ENCODE results near the gene WSB2. TPM values are rescaled to one million over a fixed set of nuclear protein-coding genes. Genes with fewer than 3 reads are reported as not detected.
A peak's percentile ranks its signal among the peaks of the same experiment; 100 is the strongest.

WSB2 gene
- total RNA-seq, 1 donor from 2014 or later, result 89.1 TPM

GRCh38 chr12:118050972-118051910 lies 9.7 kb downstream of the WSB2 start:
- intact Hi-C loops (cut with DNase I), result no loop called here
- Histone ChIP-seq H3K9me3 (no peaks in the 10 kb centered on the region), H3K36me3 (peaks cover 49% of the 10 kb centered on the region), H3K4me1 (peaks cover 38% of the 10 kb centered on the region), H3K4me3 (no peak overlapping the region), H3K27me3 (no peaks in the 10 kb centered on the region), H3K27ac (peak overlapping the region; percentile 32)
- DNase-seq (no peak), ATAC-seq (no peak)
- no peak for TF ChIP-seq CTCF (IDR thresholded peaks at IDR 0.05)

GRCh38 chr12:118046430-118046829 lies 14.5 kb downstream of the WSB2 start:
- DNase-seq (no peak), ATAC-seq (no peak)
- no peaks in the 10 kb centered on the region for H3K27me3 ChIP-seq
- intact Hi-C loops (cut with DNase I), result no loop called here
- peaks cover 1% of the 10 kb centered on the region for H3K4me1 ChIP-seq
- no peak for TF ChIP-seq CTCF (IDR thresholded peaks at IDR 0.05)
- H3K36me3 ChIP-seq, result peaks cover 84% of the 10 kb centered on the region
- H3K9me3 ChIP-seq, result no peaks in the 10 kb centered on the region
- no peak overlapping the region for H3K27ac ChIP-seq
- H3K4me3 ChIP-seq, result no peak overlapping the region

- Histone ChIP-seq H3K27ac (no peak overlapping the region), H3K36me3 (peaks cover 85% of the 10 kb centered on the region), H3K4me3 (no peak overlapping the region), H3K27me3 (no peaks in the 10 kb centered on the region), H3K4me1 (no peaks in the 10 kb centered on the region), H3K9me3 (no peaks in the 10 kb centered on the region)
- no peak for DNase-seq
- ATAC-seq, result no peak
- intact Hi-C loops (cut with DNase I), result no loop called here
- no peak for TF ChIP-seq CTCF (IDR thresholded peaks at IDR 0.05)
These were observed 16.4 kb downstream of the WSB2 start for GRCh38 chr12:118044577-118044976.

- intact Hi-C loops (cut with DNase I), result no loop called here
- ATAC-seq (no peak), DNase-seq (no peak)
- Histone ChIP-seq H3K4me1 (no peaks in the 10 kb centered on the region), H3K36me3 (peaks cover 85% of the 10 kb centered on the region), H3K27me3 (no peaks in the 10 kb centered on the region), H3K27ac (no peak overlapping the region), H3K4me3 (no peak overlapping the region), H3K9me3 (no peaks in the 10 kb centered on the region)
- no peak for TF ChIP-seq CTCF (IDR thresholded peaks at IDR 0.05)
These were observed 16.9 kb downstream of the WSB2 start for GRCh38 chr12:118044075-118044474.

- Histone ChIP-seq H3K27ac (no peak overlapping the region), H3K4me3 (no peak overlapping the region), H3K9me3 (no peaks in the 10 kb centered on the region), H3K27me3 (no peaks in the 10 kb centered on the region), H3K4me1 (no peaks in the 10 kb centered on the region), H3K36me3 (peaks cover 89% of the 10 kb centered on the region)
- DNase-seq, result no peak
- no peak for ATAC-seq
- TF ChIP-seq CTCF (IDR thresholded peaks at IDR 0.05), result no peak
- intact Hi-C loops (cut with DNase I), result no loop called here
These were observed 18.9 kb downstream of the WSB2 start for GRCh38 chr12:118042091-118042490.
